ENCODE data around the gene THSD4. TPM values are rescaled to one million over a fixed set of nuclear protein-coding genes. Genes with fewer than 3 reads are reported as not detected.

The THSD4 gene
- total RNA-seq, 2 experiments from 2014 or later: not detected

- Histone ChIP-seq H3K27ac (ENCODE audit: low read depth, low read length, poor library complexity, severe bottlenecking) (no peak overlapping the region), H3K36me3 (ENCODE audit: insufficient read depth, low read length) (no peaks in the 10 kb centered on the region), H3K4me1 (ENCODE audit: insufficient read depth, low read length, poor library complexity, severe bottlenecking) (no peaks in the 10 kb centered on the region), H3K9me3 (ENCODE audit: low read length) (no peaks in the 10 kb centered on the region), H3K9me2 (ENCODE audit: insufficient read depth, low read length) (no peaks in the 10 kb centered on the region), H4K20me1 (ENCODE audit: insufficient read depth, low read length) (no peaks in the 10 kb centered on the region), H3K4me3 (ENCODE audit: low read depth, low read length, poor library complexity, severe bottlenecking) (no peak overlapping the region), H3K4me2 (ENCODE audit: low read length) (no peak overlapping the region), H3K79me2 (ENCODE audit: insufficient read depth, low read depth, low read length) (no peaks in the 10 kb centered on the region), H2AFZ (ENCODE audit: low read length) (no peak overlapping the region)
- TF ChIP-seq, protein P1, sequence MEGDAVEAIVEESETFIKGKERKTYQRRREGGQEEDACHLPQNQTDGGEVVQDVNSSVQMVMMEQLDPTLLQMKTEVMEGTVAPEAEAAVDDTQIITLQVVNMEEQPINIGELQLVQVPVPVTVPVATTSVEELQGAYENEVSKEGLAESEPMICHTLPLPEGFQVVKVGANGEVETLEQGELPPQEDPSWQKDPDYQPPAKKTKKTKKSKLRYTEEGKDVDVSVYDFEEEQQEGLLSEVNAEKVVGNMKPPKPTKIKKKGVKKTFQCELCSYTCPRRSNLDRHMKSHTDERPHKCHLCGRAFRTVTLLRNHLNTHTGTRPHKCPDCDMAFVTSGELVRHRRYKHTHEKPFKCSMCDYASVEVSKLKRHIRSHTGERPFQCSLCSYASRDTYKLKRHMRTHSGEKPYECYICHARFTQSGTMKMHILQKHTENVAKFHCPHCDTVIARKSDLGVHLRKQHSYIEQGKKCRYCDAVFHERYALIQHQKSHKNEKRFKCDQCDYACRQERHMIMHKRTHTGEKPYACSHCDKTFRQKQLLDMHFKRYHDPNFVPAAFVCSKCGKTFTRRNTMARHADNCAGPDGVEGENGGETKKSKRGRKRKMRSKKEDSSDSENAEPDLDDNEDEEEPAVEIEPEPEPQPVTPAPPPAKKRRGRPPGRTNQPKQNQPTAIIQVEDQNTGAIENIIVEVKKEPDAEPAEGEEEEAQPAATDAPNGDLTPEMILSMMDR (conservative IDR thresholded peaks at IDR 0.05; ENCODE audit: low read length): no peak
- TF ChIP-seq EZH2phosphoT487 (IDR thresholded peaks at IDR 0.05; ENCODE audit: borderline replicate concordance, low read depth, low read length): no peak
- ChIA-PET POLR2A (interaction anchor here (0.6 to 1.3 kb wide), 4 partner anchors 115 to 535 kb away, joined by 3 read pairs; no protein-coding TSS in a partner anchor), CTCF (ENCODE audit: unreplicated experiment) (no interaction called here)
- no peak for DNase-seq (ENCODE audit: low spot score)
- BruUV-seq (replicated peaks): no TSS peak
- intact Hi-C loops (cut with micrococcal nuclease; ENCODE audit: unreplicated experiment): no loop called here
Observed at GRCh38 chr15:71752128-71752527, 636.9 kb downstream of the THSD4 start.

DNA sequence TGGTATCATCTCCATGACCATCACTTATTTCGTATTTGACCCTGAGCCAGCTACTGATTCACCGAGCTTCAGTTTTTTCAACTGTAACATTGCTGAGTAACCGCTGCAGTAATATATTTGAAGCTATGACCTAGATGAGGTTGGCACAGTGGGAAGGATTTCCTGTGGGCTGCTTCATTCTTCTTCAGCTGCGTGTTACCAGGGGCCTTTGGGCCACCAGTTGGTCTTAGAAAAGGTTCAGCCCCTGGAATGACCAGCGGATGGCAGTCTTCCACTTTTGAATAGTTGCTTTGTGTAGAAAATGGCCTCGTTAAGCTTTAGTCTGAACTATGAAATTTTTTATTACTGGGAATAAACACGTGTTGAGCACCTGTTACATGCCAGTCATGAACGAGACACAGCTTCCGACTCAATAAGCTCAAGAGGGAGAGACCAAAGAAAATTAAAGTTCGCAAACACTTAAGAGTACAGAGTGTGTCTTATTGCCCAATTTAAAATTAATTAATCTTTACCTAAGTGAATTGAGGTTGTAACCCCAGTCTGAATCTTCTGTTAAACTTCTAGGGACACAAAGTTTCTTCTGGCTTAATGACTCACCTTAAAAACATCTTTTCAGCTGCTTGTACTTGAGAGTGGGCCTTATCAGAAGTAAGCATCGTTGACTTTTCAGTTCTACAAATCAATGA is 637.5 kb downstream of the THSD4 start:
- DNase-seq (ENCODE audit: low spot score): peak; percentile 33
- H3K79me2 ChIP-seq (ENCODE audit: insufficient read depth, low read depth, low read length): no peaks in the 10 kb centered on the region
- no TSS peak for BruUV-seq (replicated peaks)
- H2AFZ ChIP-seq (ENCODE audit: low read length): no peak overlapping the region
- no peaks in the 10 kb centered on the region for H3K9me3 ChIP-seq (ENCODE audit: low read length)
- intact Hi-C loops (cut with micrococcal nuclease; ENCODE audit: unreplicated experiment): no loop called here
- no peak overlapping the region for H3K4me2 ChIP-seq (ENCODE audit: low read length)
- no peak overlapping the region for H3K27ac ChIP-seq (ENCODE audit: low read depth, low read length, poor library complexity, severe bottlenecking)
- no peaks in the 10 kb centered on the region for H4K20me1 ChIP-seq (ENCODE audit: insufficient read depth, low read length)
- no peaks in the 10 kb centered on the region for H3K36me3 ChIP-seq (ENCODE audit: insufficient read depth, low read length)
- no peak for TF ChIP-seq EZH2phosphoT487 (IDR thresholded peaks at IDR 0.05; ENCODE audit: borderline replicate concordance, low read depth, low read length)
- TF ChIP-seq, protein P1 (conservative IDR thresholded peaks at IDR 0.05; ENCODE audit: low read length): peak; percentile 71
- ChIA-PET CTCF (ENCODE audit: unreplicated experiment) (no interaction called here), POLR2A (interaction anchor here (0.6 kb wide), 2 partner anchors 114 to 279 kb away, joined by 3 read pairs; no protein-coding TSS in a partner anchor)
- no peaks in the 10 kb centered on the region for H3K9me2 ChIP-seq (ENCODE audit: insufficient read depth, low read length)
- H3K4me1 ChIP-seq (ENCODE audit: insufficient read depth, low read length, poor library complexity, severe bottlenecking): no peaks in the 10 kb centered on the region
- no peak overlapping the region for H3K4me3 ChIP-seq (ENCODE audit: low read depth, low read length, poor library complexity, severe bottlenecking)

- no peaks in the 10 kb centered on the region for H4K20me1 ChIP-seq (ENCODE audit: insufficient read depth, low read length)
- POLR2A ChIA-PET: no interaction called here
Observed at GRCh38 chr15:71753346-71753745, 638.1 kb downstream of the THSD4 start.

More at GRCh38 chr15:71753346-71753745, 638.1 kb downstream of the THSD4 start:
- Histone ChIP-seq H3K9me2 (ENCODE audit: insufficient read depth, low read length) (no peaks in the 10 kb centered on the region), H3K4me3 (ENCODE audit: low read depth, low read length, poor library complexity, severe bottlenecking) (no peak overlapping the region), H3K4me1 (ENCODE audit: insufficient read depth, low read length, poor library complexity, severe bottlenecking) (no peaks in the 10 kb centered on the region), H3K9me3 (ENCODE audit: low read length) (no peaks in the 10 kb centered on the region), H2AFZ (ENCODE audit: low read length) (no peak overlapping the region), H3K4me2 (ENCODE audit: low read length) (no peak overlapping the region), H3K36me3 (ENCODE audit: insufficient read depth, low read length) (no peaks in the 10 kb centered on the region), H3K79me2 (ENCODE audit: insufficient read depth, low read depth, low read length) (no peaks in the 10 kb centered on the region), H3K27ac (ENCODE audit: low read depth, low read length, poor library complexity, severe bottlenecking) (no peak overlapping the region)
- no peak for DNase-seq (ENCODE audit: low spot score)
- no TSS peak for BruUV-seq (replicated peaks)
- TF ChIP-seq, protein P1 (conservative IDR thresholded peaks at IDR 0.05; ENCODE audit: low read length): no peak
- TF ChIP-seq EZH2phosphoT487 (IDR thresholded peaks at IDR 0.05; ENCODE audit: borderline replicate concordance, low read depth, low read length): no peak
- CTCF ChIA-PET (ENCODE audit: unreplicated experiment): interaction anchor here (1.2 kb wide), 1 partner anchor 28 kb away, joined by 4 read pairs; no protein-coding TSS in a partner anchor
- intact Hi-C loops (cut with micrococcal nuclease; ENCODE audit: unreplicated experiment): no loop called here
